HG03442 (cell line): ENCODE results near the gene CHSY3.
"Not testable (repeated sequence)": the region's sequence is repeated elsewhere in the genome, so short reads cannot be mapped to it uniquely, and the experiment has no call there.

ENCODE experiments used
- ATAC-seq: cut with Tn5 transposase; IDR thresholded peaks from one replicate; pipeline ENCODE4 v1.9.1; 2021; ENCODE audit warnings: mild to moderate bottlenecking, moderate library complexity; ENCODE audit not compliant: unreplicated experiment

The CHSY3 gene

GRCh38 chr5:130155345-130156011, 251.2 kb downstream of the CHSY3 start:
- ATAC-seq = no peak

- ATAC-seq = no peak
These were observed 253.8 kb downstream of the CHSY3 start for GRCh38 chr5:130158036-130158435.

- ATAC-seq = no peak
These were observed 255.7 kb downstream of the CHSY3 start for GRCh38 chr5:130159968-130160367.

GRCh38 chr5:130164966-130165365, 260.7 kb downstream of the CHSY3 start:
- no peak for ATAC-seq

GRCh38 chr5:130166839-130167490, 262.7 kb downstream of the CHSY3 start:
- no peak for ATAC-seq

- ATAC-seq = no peak
These were observed 263.9 kb downstream of the CHSY3 start for GRCh38 chr5:130168211-130168610.

- ATAC-seq = no peak
These were observed 267.4 kb downstream of the CHSY3 start for GRCh38 chr5:130171699-130172098.

GRCh38 chr5:130183115-130183514, 278.9 kb downstream of the CHSY3 start:
- no peak for ATAC-seq

- ATAC-seq = no peak
These were observed 285.7 kb downstream of the CHSY3 start for GRCh38 chr5:130189961-130190360.

- ATAC-seq = no peak
These were observed 294.7 kb downstream of the CHSY3 start for GRCh38 chr5:130198927-130199326.

- ATAC-seq = no peak
These were observed 302.4 kb downstream of the CHSY3 start for GRCh38 chr5:130206686-130207085.

- no peak for ATAC-seq
These were observed 309.3 kb downstream of the CHSY3 start for GRCh38 chr5:130213607-130214006.

GRCh38 chr5:130216286-130216685, 312.0 kb downstream of the CHSY3 start:
- ATAC-seq = no peak

- ATAC-seq = no peak
These were observed 318.3 kb downstream of the CHSY3 start for GRCh38 chr5:130222573-130222972.

GRCh38 chr5:130226556-130226955, 322.3 kb downstream of the CHSY3 start:
- ATAC-seq = not testable (repeated sequence)

GRCh38 chr5:130227699-130228098, 323.4 kb downstream of the CHSY3 start:
- ATAC-seq = no peak

GRCh38 chr5:130231786-130232185, 327.5 kb downstream of the CHSY3 start:
- ATAC-seq = no peak

GRCh38 chr5:130234816-130235215, 330.6 kb downstream of the CHSY3 start:
- no peak for ATAC-seq
